Measurements from ENCODE around the gene PRKCB.
"Not testable (repeated sequence)": the region's sequence is repeated elsewhere in the genome, so short reads cannot be mapped to it uniquely, and the experiment has no call there.

The PRKCB gene

GRCh38 chr16:24228514-24228913, 392.7 kb downstream of the PRKCB start:
- DNase-seq (ENCODE audit: low read depth in 2 of 2) = no peak

DNA sequence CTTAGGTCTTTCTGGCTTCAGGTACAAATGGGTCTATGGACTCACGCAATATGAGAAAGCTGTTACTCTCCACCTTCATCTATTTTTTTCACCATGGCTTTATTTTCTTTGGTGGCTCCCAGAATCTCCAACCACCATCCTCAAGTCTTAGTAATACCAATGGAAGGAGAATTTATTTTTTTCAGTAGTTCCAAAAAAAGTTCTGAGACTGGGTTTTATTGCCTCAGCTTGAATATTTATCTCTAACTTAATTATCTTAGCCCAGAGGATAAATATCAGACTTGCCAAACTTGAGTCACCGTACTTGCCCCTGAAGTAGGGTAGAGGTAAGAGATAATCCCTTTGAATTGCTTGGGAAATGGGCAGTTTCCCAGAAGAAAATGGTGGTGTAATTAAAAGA, 397.2 kb downstream of the PRKCB start:
- DNase-seq (ENCODE audit: low read depth in 2 of 2) = no peak

GRCh38 chr16:24234737-24235136, 399.0 kb downstream of the PRKCB start:
- no peak for DNase-seq (ENCODE audit: low read depth in 2 of 2)

- no peak for DNase-seq (ENCODE audit: low read depth in 2 of 2)
These were observed 400.0 kb downstream of the PRKCB start for GRCh38 chr16:24235806-24236205.

DNA sequence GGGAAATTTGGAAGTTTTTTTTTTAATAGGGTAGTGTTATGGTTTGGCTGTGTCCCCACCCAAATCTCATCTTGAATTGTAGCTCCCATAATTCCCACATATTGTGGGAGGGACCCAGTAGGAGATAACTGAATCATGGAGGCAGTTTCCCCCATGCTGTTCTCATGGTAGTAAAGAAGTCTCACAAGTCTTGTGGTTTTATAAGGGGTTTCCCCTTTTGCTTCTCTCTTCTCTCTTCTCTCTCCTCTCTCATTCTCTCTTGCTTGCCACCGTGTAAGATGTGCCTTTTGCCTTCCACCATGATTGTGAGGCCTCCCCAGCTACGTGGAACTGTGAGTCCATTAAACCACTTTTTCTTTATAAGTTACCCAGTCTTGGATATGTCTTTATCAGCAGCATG, 403.1 kb downstream of the PRKCB start:
- DNase-seq (ENCODE audit: low read depth in 2 of 2) = not testable (repeated sequence)

DNA sequence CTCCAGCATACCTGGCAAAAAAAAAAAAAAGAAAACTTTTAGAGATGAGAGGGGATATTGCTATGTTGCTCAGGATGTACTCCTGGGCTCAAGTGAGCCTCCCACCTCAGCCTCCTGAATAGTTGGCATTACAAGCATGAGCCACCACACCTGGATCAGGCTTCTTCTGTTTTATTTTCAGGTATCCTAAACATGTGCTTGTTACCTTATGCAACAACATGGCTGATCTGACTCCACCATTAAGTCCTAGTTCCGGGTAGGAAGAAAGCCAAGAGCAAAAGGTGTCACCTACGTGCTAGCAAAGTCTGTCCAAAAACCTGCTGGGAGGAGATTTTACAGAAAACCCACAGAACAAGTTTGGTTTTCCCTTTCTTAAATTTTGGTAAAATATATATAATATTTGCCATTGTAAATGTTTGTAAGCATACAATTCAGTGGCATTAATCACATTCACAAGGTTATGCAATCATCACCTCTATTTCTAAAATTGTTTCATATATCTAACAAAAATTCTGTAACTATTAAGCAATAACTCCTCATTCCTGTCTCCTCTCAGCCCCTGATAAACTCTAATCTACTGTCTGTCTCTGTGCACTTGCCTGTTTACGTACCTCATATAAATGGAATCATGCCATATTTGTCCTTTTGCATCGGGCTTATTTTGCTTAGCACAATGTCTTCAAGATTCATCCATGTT, 411.3 kb downstream of the PRKCB start:
- DNase-seq (ENCODE audit: low read depth in 2 of 2) = no peak

- no peak for DNase-seq (ENCODE audit: low read depth in 2 of 2)
These were observed 417.4 kb downstream of the PRKCB start for GRCh38 chr16:24253192-24253591.

DNA sequence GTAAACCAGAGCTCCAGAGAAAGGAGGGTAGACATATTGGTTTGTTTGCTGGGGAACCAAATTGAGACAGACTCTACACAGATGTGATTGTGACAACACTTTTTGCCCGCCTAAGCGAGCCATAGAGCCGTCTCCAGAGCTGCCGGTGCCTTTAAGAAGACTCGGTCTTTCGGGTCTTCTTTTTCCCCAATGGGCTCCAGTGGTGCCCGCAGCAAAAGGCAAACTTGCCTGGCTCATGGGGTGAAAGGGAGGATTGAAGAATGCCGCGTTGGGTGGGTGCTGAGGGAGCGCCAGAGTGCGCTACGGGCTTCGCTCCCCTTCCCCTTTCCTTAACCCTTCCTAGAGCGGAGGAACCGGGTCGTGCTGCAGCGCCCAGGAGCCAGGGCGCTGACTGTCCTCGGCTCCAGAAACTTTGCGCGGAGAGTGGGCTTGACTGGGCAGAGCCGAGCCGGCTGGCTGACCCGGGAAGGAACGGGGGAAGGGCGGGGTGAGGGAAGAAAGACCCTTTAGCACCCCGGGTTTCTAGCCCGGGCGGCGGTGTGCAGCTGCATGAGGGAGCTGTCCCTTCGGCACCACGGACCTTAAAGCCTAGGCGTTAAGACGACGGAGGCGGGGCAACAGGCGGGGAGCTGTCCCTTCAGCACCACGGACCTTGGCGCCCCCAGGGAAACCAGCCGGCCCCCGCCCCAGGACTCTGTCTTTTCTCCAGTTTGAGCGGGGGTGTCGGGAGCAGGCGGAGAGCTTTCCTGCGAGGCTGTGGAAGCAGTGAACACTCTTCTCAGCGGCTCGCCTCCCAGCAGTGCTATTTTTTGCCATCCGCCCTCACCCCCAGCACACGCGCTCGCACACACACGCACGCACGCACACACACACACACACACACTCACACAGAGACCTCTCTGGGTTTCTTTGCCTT, 419.9 kb downstream of the PRKCB start, which contains the start of gene CACNG3:
Gene CACNG3 (plus strand): TSS at position 880 of the 916 bp plus-strand sequence. CDS start 420 bp downstream, outside the sequence.
- DNase-seq (ENCODE audit: low read depth in 2 of 2) = no peak

DNA sequence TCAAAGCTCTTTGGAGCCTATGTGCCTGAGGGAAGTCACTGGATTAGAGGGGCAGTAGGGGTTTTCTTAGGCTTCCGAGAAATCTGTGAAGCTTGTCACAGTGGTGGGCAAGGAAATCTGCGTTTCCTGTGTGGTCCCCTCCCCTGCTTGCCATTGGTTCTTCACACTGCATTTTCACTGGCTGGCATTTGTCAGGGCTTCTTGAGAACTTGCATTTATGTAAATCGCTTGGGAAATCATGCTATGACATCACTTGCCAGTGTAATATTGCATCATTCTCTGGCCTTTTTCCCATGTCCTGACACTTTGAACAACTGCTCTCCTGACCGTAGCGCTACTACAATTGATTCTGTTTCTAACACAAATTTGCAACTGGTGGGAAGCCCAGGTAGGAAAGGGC, 422.2 kb downstream of the PRKCB start:
- DNase-seq (ENCODE audit: low read depth in 2 of 2) = no peak

DNA sequence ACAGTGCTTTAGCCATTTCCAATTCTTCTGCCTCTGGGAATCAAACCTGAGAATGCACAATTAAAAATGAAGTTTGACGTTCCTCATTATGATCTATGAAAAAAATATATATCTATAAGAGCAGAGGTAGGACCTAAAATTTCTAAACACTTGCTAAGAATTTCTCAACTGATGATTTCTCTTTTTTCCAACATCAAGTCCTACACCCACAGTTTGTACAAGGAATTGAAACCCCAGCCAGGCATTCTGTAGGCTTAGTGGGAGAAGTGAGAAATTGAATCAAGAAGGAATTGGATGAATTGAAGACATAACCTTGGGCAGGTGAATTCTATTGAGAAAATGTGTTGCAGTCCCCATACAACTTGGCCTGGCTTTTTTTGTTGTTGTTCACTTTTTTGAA, 423.0 kb downstream of the PRKCB start:
- no peak for DNase-seq (ENCODE audit: low read depth in 2 of 2)

DNA sequence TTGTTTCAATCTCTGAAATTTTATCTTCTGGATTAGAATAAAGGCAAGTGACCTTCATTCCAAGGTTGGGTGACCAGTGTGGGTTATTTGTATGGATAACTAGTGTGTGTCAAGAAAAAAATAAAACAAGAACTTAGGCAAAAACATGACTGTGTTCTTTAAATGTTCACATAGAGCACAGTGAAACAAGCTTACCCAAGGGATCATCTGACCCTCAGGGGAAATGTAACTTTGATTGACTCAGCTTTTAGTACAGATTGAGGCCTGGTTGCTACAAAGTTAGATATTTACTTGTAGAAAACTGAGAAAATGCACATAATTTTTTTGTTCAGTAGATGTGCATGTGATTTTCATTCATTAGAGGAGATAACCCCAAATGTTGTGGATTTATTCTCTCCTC, 427.0 kb downstream of the PRKCB start:
- DNase-seq (ENCODE audit: low read depth in 2 of 2) = no peak
